ENCODE data around the gene TMEM61.
A peak's percentile ranks its signal among the peaks of the same experiment; 100 is the strongest.

TMEM61 gene

GRCh38 chr1:54940042-54940441 lies 40.4 kb upstream of the TMEM61 start:
- no peaks in the 10 kb centered on the region for H3K36me3 Mint-ChIP-seq (ENCODE audit: low read depth)
- H3K4me3 Mint-ChIP-seq, result no peak overlapping the region
- TF ChIP-seq CTCF (IDR thresholded peaks at IDR 0.05), result no peak
- H3K27me3 Mint-ChIP-seq (ENCODE audit: low read depth, poor library complexity), result peaks cover 3% of the 10 kb centered on the region
- no peak overlapping the region for H3K27ac Mint-ChIP-seq
- peaks cover 8% of the 10 kb centered on the region for H3K9me3 Mint-ChIP-seq
- no peak for DNase-seq
- peaks cover 41% of the 10 kb centered on the region for H3K4me1 Mint-ChIP-seq

- no peak for TF ChIP-seq CTCF (IDR thresholded peaks at IDR 0.05)
- Mint-ChIP-seq H3K36me3 (ENCODE audit: low read depth) (no peaks in the 10 kb centered on the region), H3K27me3 (ENCODE audit: low read depth, poor library complexity) (peaks cover 7% of the 10 kb centered on the region), H3K27ac (no peak overlapping the region), H3K4me1 (peaks cover 32% of the 10 kb centered on the region), H3K4me3 (no peak overlapping the region), H3K9me3 (peaks cover 4% of the 10 kb centered on the region)
- no peak for DNase-seq
Measured at GRCh38 chr1:54942976-54943375, 37.5 kb upstream of the TMEM61 start.

DNA sequence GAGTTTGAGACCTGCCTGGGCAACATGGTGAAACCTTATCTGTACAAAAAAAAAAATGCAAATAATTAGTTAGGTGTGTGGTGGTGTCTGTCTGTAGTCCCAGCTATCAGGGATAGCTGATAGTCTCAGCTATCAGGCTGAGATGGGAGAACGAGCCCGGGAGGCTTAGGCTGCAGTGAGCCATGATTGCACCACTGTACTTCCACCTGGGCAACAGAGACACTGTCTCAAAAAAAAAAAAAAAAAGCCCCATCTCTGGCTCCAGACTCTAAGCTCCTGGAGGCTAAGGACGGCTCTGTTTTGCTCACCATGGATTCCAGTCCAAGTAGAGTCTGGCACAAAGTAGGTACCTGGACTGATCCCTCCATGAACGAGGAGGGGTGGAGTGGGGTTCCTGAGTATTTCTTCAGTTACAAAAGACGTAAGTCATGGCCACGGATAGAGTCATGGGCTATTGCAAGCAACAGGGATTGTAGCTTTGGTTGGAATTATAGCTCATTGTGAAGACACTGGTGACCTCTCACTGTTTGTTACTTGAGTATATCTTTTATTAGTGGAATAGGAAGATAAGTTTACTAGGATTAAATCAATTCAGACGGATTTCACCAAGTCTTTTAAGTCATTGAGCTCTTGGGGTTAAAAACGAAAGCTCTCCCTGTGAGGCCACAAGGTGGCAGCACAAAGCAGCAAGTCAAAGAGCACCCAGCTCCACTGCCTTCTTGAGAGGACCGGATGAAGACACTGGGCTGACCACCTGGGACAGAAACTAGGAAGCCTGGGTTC lies 35.6 kb upstream of the TMEM61 start:
- Mint-ChIP-seq H3K4me1 (peaks cover 16% of the 10 kb centered on the region), H3K27me3 (ENCODE audit: low read depth, poor library complexity) (peaks cover 7% of the 10 kb centered on the region), H3K36me3 (ENCODE audit: low read depth) (no peaks in the 10 kb centered on the region), H3K27ac (no peak overlapping the region), H3K9me3 (peaks cover 4% of the 10 kb centered on the region), H3K4me3 (no peak overlapping the region)
- peak; percentile 85 for TF ChIP-seq CTCF (IDR thresholded peaks at IDR 0.05)
- peak; percentile 72 for DNase-seq

- no peak for DNase-seq
- Mint-ChIP-seq H3K27ac (no peak overlapping the region), H3K9me3 (peaks cover 4% of the 10 kb centered on the region), H3K4me3 (no peak overlapping the region), H3K36me3 (ENCODE audit: low read depth) (no peaks in the 10 kb centered on the region), H3K4me1 (peaks cover 16% of the 10 kb centered on the region), H3K27me3 (ENCODE audit: low read depth, poor library complexity) (peaks cover 12% of the 10 kb centered on the region)
- peak; percentile 20 for TF ChIP-seq CTCF (IDR thresholded peaks at IDR 0.05)
Measured at GRCh38 chr1:54945393-54945936, 35.0 kb upstream of the TMEM61 start.

DNA sequence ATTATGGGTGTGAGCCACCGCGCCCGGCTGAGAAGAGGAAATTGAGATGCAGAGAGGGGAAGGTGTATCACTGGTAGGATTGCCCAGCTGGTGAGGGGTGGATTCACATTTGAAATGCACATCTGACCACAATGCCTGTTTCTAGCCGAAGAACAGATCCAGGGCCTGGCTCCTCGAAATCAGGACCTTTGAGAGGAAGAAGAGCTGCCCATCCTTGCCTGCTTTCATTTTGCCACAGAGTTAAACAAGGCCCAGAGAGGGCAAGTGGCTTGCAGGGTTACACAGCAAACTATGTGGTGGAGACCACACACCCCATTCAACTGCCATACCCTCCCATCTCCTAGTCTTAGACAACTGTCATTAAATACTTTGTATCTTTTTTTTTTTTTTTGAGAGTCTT lies 32.9 kb upstream of the TMEM61 start:
- H3K27ac Mint-ChIP-seq, result no peak overlapping the region
- TF ChIP-seq CTCF (IDR thresholded peaks at IDR 0.05), result no peak
- no peaks in the 10 kb centered on the region for H3K36me3 Mint-ChIP-seq (ENCODE audit: low read depth)
- peaks cover 12% of the 10 kb centered on the region for H3K27me3 Mint-ChIP-seq (ENCODE audit: low read depth, poor library complexity)
- no peak overlapping the region for H3K4me3 Mint-ChIP-seq
- peaks cover 1% of the 10 kb centered on the region for H3K9me3 Mint-ChIP-seq
- peaks cover 19% of the 10 kb centered on the region for H3K4me1 Mint-ChIP-seq
- no peak for DNase-seq

DNA sequence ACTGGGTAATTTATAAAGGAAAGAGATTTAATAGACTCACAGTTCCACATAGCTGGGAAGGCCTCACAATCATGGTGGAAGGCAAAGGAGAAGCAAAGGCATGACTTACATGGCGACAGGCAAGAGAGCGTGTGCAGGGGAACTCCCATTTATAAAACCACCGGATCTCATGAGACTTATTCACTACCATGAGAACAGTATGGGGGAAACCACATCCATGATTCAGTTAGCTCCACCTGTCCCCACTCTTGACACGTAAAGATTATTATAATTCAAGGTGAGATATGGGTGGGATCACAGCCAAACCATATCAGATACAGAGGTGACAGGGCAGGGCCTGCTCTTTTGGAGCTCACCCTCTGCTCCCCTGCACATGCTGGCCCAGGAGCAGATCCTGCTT lies 31.4 kb upstream of the TMEM61 start:
- no peak for TF ChIP-seq CTCF (IDR thresholded peaks at IDR 0.05)
- H3K36me3 Mint-ChIP-seq (ENCODE audit: low read depth), result no peaks in the 10 kb centered on the region
- H3K27me3 Mint-ChIP-seq (ENCODE audit: low read depth, poor library complexity), result peaks cover 12% of the 10 kb centered on the region
- peaks cover under 1% of the 10 kb centered on the region for H3K9me3 Mint-ChIP-seq
- no peak overlapping the region for H3K4me3 Mint-ChIP-seq
- no peak overlapping the region for H3K27ac Mint-ChIP-seq
- H3K4me1 Mint-ChIP-seq, result peaks cover 19% of the 10 kb centered on the region
- DNase-seq, result no peak

Data from nephron progenitor cell (in vitro differentiated cells).